MM.1S (cell line): Measurements from ENCODE around the gene ATRN.

Source experiments
- DNase-seq: peaks from one replicate; pipeline ENCODE4 v3.0.0-alpha.2; 2015
- H2AFZ ChIP-seq: fragments of 300-600 bp; sonication (generic); 2 replicates; pipeline ENCODE4 v1.6.0; 2016; ENCODE audit warnings: antibody characterized with exemption, low read length
- H3F3A ChIP-seq: fragments of 300-600 bp; sonication (generic); 2 replicates; pipeline ENCODE4 v1.6.1; 2016; ENCODE audit warnings: mild to moderate bottlenecking, antibody characterized with exemption, low read length, moderate library complexity, mixed read lengths; ENCODE audit not compliant: insufficient read depth
- H3K27ac ChIP-seq: fragments of 300-600 bp; sonication (generic); 2 replicates; pipeline ENCODE4 v1.5.1; 2016; ENCODE audit warnings: mild to moderate bottlenecking, low read length
- H3K27me3 ChIP-seq: fragments of 300-600 bp; sonication (generic); replicated peaks from 2 replicates; pipeline ENCODE4 v1.6.0; 2016; ENCODE audit warnings: low read length; ENCODE audit not compliant: insufficient read depth
- H3K36me3 ChIP-seq: fragments of 300-600 bp; sonication (generic); replicated peaks from 2 replicates; pipeline ENCODE4 v1.6.1; 2016; ENCODE audit warnings: mild to moderate bottlenecking, low read length, mixed read lengths; ENCODE audit not compliant: insufficient read depth
- H3K4me1 ChIP-seq: fragments of 300-600 bp; sonication (generic); 2 replicates; pipeline ENCODE4 v1.6.1; 2016; ENCODE audit warnings: low read length, mixed read lengths
- H3K4me2 ChIP-seq: fragments of 300-600 bp; sonication (generic); 2 replicates; pipeline ENCODE4 v1.6.0; 2016; ENCODE audit warnings: low read depth, low read length
- H3K4me3 ChIP-seq: fragments of 300-600 bp; sonication (generic); 2 replicates; pipeline ENCODE4 v1.5.1; 2016; ENCODE audit warnings: low read length, mixed read lengths
- H3K79me2 ChIP-seq: fragments of 300-600 bp; sonication (generic); 2 replicates; pipeline ENCODE4 v1.6.1; 2016; ENCODE audit warnings: mixed run types, low read length, mixed read lengths
- H3K9ac ChIP-seq: fragments of 300-600 bp; sonication (generic); 2 replicates; pipeline ENCODE4 v1.6.1; 2016; ENCODE audit warnings: low read length, mixed read lengths
- H3K9me2 ChIP-seq: fragments of 300-600 bp; sonication (generic); replicated peaks from 2 replicates; pipeline ENCODE4 v1.6.1; 2016; ENCODE audit warnings: mild to moderate bottlenecking, low read length, mixed read lengths; ENCODE audit not compliant: insufficient read depth
- H3K9me3 ChIP-seq: fragments of 300-600 bp; sonication (generic); replicated peaks from 2 replicates; pipeline ENCODE4 v1.6.1; 2016; ENCODE audit warnings: mild to moderate bottlenecking, low read length, mixed read lengths; ENCODE audit not compliant: insufficient read depth
- H4K20me1 ChIP-seq: fragments of 300-600 bp; sonication (generic); 2 replicates; pipeline ENCODE4 v1.6.1; 2016; ENCODE audit warnings: mild to moderate bottlenecking, low read length, moderate library complexity, mixed read lengths; ENCODE audit not compliant: insufficient read depth
- CTCF ChIP-seq: fragments of 300-600 bp; sonication (generic); IDR thresholded peaks from 2 replicates; pipeline ENCODE4 v1.5.1; 2016; ENCODE audit warnings: antibody characterized with exemption, low read length, mixed read lengths
- EZH2 ChIP-seq: fragments of 300-600 bp; sonication (generic); optimal IDR thresholded peaks from 2 replicates; pipeline ENCODE3; 2017; ENCODE audit warnings: low read depth, mild to moderate bottlenecking, antibody characterized with exemption, low read length, mixed read lengths
- EZH2phosphoT487 ChIP-seq: fragments of 300-600 bp; sonication (generic); IDR thresholded peaks from 2 replicates; pipeline ENCODE4 v1.6.1; 2018; ENCODE audit warnings: antibody characterized with exemption, low read length

Gene ATRN

DNA sequence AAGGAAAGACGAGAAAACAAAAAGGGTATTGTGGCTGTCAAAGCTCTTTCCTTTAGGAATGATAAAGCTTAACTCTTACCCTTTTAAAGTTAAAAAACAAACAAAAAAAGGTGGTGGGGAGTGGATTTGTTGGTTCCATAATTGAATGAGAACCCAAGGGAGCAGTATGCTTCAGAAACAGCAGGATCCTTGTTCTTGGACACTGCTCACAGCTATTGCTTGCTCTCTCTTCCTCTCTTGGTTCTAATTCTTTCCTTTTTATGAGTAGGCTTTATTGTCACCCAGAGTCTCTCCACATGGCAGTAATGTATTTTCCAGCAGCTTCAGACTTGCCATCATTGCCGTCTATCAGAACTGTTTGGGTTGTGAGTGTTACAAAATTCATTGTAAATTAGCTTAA lies 18.7 kb upstream of the ATRN start:
- Histone ChIP-seq H3K27ac (no peak overlapping the region), H4K20me1 (no peaks in the 10 kb centered on the region), H3K9me2 (no peaks in the 10 kb centered on the region), H3K9me3 (no peaks in the 10 kb centered on the region), H3F3A (no peaks in the 10 kb centered on the region), H3K4me3 (no peak overlapping the region), H3K4me1 (no peaks in the 10 kb centered on the region), H2AFZ (no peak overlapping the region), H3K9ac (no peak overlapping the region), H3K36me3 (no peaks in the 10 kb centered on the region), H3K4me2 (no peak overlapping the region), H3K79me2 (no peaks in the 10 kb centered on the region), H3K27me3 (no peaks in the 10 kb centered on the region)
- no peak for TF ChIP-seq EZH2phosphoT487
- no peak for TF ChIP-seq EZH2
- no peak for TF ChIP-seq CTCF
- DNase-seq: no peak

DNA sequence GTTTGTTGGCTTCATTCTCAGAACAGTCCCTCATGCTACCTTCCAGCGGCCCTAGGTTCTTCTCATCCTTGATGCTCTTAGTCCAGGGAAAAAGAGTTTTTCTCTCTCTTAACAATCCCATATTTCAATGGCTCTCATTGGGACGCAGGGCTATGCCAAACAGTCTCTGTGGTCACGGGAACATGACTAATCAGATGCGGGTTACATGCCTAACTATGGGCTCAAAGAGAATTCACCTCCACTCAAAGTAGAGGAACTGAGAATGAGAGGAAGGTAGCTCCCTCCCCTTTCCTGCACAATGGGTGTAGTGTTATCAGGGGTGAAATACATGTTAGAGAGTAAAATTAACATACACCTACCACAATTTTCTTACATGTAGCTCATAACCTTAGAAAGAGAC lies 18.1 kb upstream of the ATRN start:
- DNase-seq: no peak
- no peak overlapping the region for H3K27ac ChIP-seq
- no peak overlapping the region for H3K4me3 ChIP-seq
- no peaks in the 10 kb centered on the region for H3K4me1 ChIP-seq
- no peaks in the 10 kb centered on the region for H3K79me2 ChIP-seq
- H4K20me1 ChIP-seq: no peaks in the 10 kb centered on the region
- H3F3A ChIP-seq: no peaks in the 10 kb centered on the region
- no peak overlapping the region for H2AFZ ChIP-seq
- no peak for TF ChIP-seq CTCF
- no peak for TF ChIP-seq EZH2
- no peak for TF ChIP-seq EZH2phosphoT487
- H3K9ac ChIP-seq: no peak overlapping the region
- no peak overlapping the region for H3K4me2 ChIP-seq
- H3K36me3 ChIP-seq: no peaks in the 10 kb centered on the region
- no peaks in the 10 kb centered on the region for H3K9me2 ChIP-seq
- no peaks in the 10 kb centered on the region for H3K27me3 ChIP-seq
- no peaks in the 10 kb centered on the region for H3K9me3 ChIP-seq

- no peak overlapping the region for H2AFZ ChIP-seq
- no peak overlapping the region for H3K27ac ChIP-seq
- TF ChIP-seq EZH2phosphoT487 (no peak), EZH2 (no peak), CTCF (no peak)
Measured at GRCh38 chr20:3454831-3455230, 16.0 kb upstream of the ATRN start.

GRCh38 chr20:3456648-3457047 lies 14.2 kb upstream of the ATRN start:
- no peak overlapping the region for H2AFZ ChIP-seq
- H3K27me3 ChIP-seq: no peaks in the 10 kb centered on the region
- H3K9me2 ChIP-seq: no peaks in the 10 kb centered on the region
- H3K4me2 ChIP-seq: no peak overlapping the region
- no peaks in the 10 kb centered on the region for H3K36me3 ChIP-seq
- DNase-seq: no peak
- H3K9me3 ChIP-seq: no peaks in the 10 kb centered on the region
- no peak overlapping the region for H3K4me3 ChIP-seq
- no peak overlapping the region for H3K27ac ChIP-seq
- TF ChIP-seq CTCF (no peak), EZH2 (no peak), EZH2phosphoT487 (no peak)
- no peak overlapping the region for H3K9ac ChIP-seq
- H4K20me1 ChIP-seq: no peaks in the 10 kb centered on the region
- H3K79me2 ChIP-seq: no peaks in the 10 kb centered on the region
- no peaks in the 10 kb centered on the region for H3F3A ChIP-seq
- H3K4me1 ChIP-seq: no peaks in the 10 kb centered on the region

More at GRCh38 chr20:3454831-3455230, 16.0 kb upstream of the ATRN start:
- Histone ChIP-seq H3K9ac (no peak overlapping the region), H3K4me2 (no peak overlapping the region), H4K20me1 (no peaks in the 10 kb centered on the region), H3K27me3 (no peaks in the 10 kb centered on the region), H3K4me1 (no peaks in the 10 kb centered on the region), H3K79me2 (no peaks in the 10 kb centered on the region), H3K4me3 (no peak overlapping the region), H3F3A (no peaks in the 10 kb centered on the region), H3K9me2 (no peaks in the 10 kb centered on the region), H3K36me3 (no peaks in the 10 kb centered on the region), H3K9me3 (no peaks in the 10 kb centered on the region)
- no peak for DNase-seq
